K562 (cell line): ENCODE results near the gene TRNAU1AP.

Experiments used
- MAZ ChIP-seq, 2 experiments: fragments of 450-650 bp in 1 of 2; sonication (generic) in 1 of 2; formaldehyde crosslinking; IDR thresholded peaks in 1 of 2; conservative IDR thresholded peaks in 1 of 2; 2 replicates each; pipeline versions ENCODE4 v1.4.0 to v1.5.0; 2020; ENCODE audit warnings: mild to moderate bottlenecking in 1 of 2, missing genetic modification reagents in 1 of 2
- PPARD ChIP-seq: fragments of 250-450 bp; sonication (Bioruptor Pico); IDR thresholded peaks from 2 replicates; pipeline ENCODE4 v1.8.0; 2022; ENCODE audit warnings: inconsistent platforms, mild to moderate bottlenecking, moderate library complexity

GRCh38 chr1:28510970-28511440 is 41.9 kb upstream of the TRNAU1AP start:
- TF ChIP-seq PPARD (no peak), MAZ (CRISPR knock-in tag; conservative IDR thresholded peaks at IDR 0.05 in 1 of 2, IDR thresholded peaks at IDR 0.05 in 1 of 2) (no peak)
